ENCODE results near the gene VPREB1.
"Not testable (repeated sequence)": the region's sequence is repeated elsewhere in the genome, so short reads cannot be mapped to it uniquely, and the experiment has no call there.

Gene VPREB1

GRCh38 chr22:22213231-22213630 is 31.4 kb upstream of the VPREB1 start:
- DNase-seq (ENCODE audit: low read depth, low spot score) = no peak

- no peak for DNase-seq (ENCODE audit: low read depth, low spot score)
These were observed 29.7 kb upstream of the VPREB1 start for GRCh38 chr22:22214819-22215329.

- DNase-seq (ENCODE audit: low read depth, low spot score) = no peak
These were observed 28.7 kb upstream of the VPREB1 start for GRCh38 chr22:22215659-22216449.

- DNase-seq (ENCODE audit: low read depth, low spot score) = no peak
These were observed 28.1 kb upstream of the VPREB1 start for GRCh38 chr22:22216450-22216959.

GRCh38 chr22:22218302-22218701 is 26.3 kb upstream of the VPREB1 start:
- no peak for DNase-seq (ENCODE audit: low read depth, low spot score)

- no peak for DNase-seq (ENCODE audit: low read depth, low spot score)
These were observed 25.2 kb upstream of the VPREB1 start for GRCh38 chr22:22219140-22219996.

GRCh38 chr22:22221043-22221442 is 23.5 kb upstream of the VPREB1 start:
- not testable (repeated sequence) for DNase-seq (ENCODE audit: low read depth, low spot score)

GRCh38 chr22:22226448-22227187 is 18.0 kb upstream of the VPREB1 start:
- DNase-seq (ENCODE audit: low read depth, low spot score) = no peak

GRCh38 chr22:22228421-22228820 is 16.2 kb upstream of the VPREB1 start:
- DNase-seq (ENCODE audit: low read depth, low spot score) = no peak

- no peak for DNase-seq (ENCODE audit: low read depth, low spot score)
These were observed 15.7 kb upstream of the VPREB1 start for GRCh38 chr22:22228921-22229320.

- no peak for DNase-seq (ENCODE audit: low read depth, low spot score)
These were observed 14.7 kb upstream of the VPREB1 start for GRCh38 chr22:22229683-22230420.

GRCh38 chr22:22230438-22230837 is 14.1 kb upstream of the VPREB1 start:
- no peak for DNase-seq (ENCODE audit: low read depth, low spot score)

GRCh38 chr22:22233081-22233480 is 11.5 kb upstream of the VPREB1 start:
- DNase-seq (ENCODE audit: low read depth, low spot score) = no peak

- no peak for DNase-seq (ENCODE audit: low read depth, low spot score)
These were observed 9.0 kb upstream of the VPREB1 start for GRCh38 chr22:22235558-22235957.

GRCh38 chr22:22237521-22237920 is 7.1 kb upstream of the VPREB1 start:
- DNase-seq (ENCODE audit: low read depth, low spot score) = no peak

- no peak for DNase-seq (ENCODE audit: low read depth, low spot score)
These were observed 5.2 kb upstream of the VPREB1 start for GRCh38 chr22:22239311-22239939.

- DNase-seq (ENCODE audit: low read depth, low spot score) = no peak
These were observed 3.1 kb upstream of the VPREB1 start for GRCh38 chr22:22241554-22241898.

GRCh38 chr22:22242488-22242887 is 2.1 kb upstream of the VPREB1 start:
- no peak for DNase-seq (ENCODE audit: low read depth, low spot score)

- DNase-seq (ENCODE audit: low read depth, low spot score) = no peak
These were observed 1.4 kb upstream of the VPREB1 start for GRCh38 chr22:22243033-22243680.

- no peak for DNase-seq (ENCODE audit: low read depth, low spot score)
These were observed 797 bp downstream of the VPREB1 start for GRCh38 chr22:22245256-22245909.

Measured in brain pericyte (primary cell).